Progenitor cell of endocrine pancreas (in vitro differentiated cells): Measurements from ENCODE around the gene ABCC3. TPM values are rescaled to one million over a fixed set of nuclear protein-coding genes. Genes with fewer than 3 reads are reported as not detected.

ENCODE experiments used
- DNase-seq: peaks from one replicate; pipeline ENCODE4 v3.0.0; 2021; ENCODE audit warnings: low spot score; ENCODE audit not compliant: unreplicated experiment
- H3K27ac Mint-ChIP-seq: 2 replicates; pipeline ENCODE4 v1.8.0; 2021; ENCODE audit warnings: mild to moderate bottlenecking, moderate library complexity, mixed read lengths
- H3K27me3 Mint-ChIP-seq: 2 replicates; pipeline ENCODE4 v1.8.0; 2021; ENCODE audit warnings: mixed read lengths
- H3K36me3 Mint-ChIP-seq: 2 replicates; pipeline ENCODE4 v1.8.0; 2022; ENCODE audit warnings: mixed read lengths; ENCODE audit not compliant: insufficient read depth
- H3K4me1 Mint-ChIP-seq: 2 replicates; pipeline ENCODE4 v1.8.0; 2021; ENCODE audit warnings: low read depth, mixed read lengths
- H3K4me3 Mint-ChIP-seq: 2 replicates; pipeline ENCODE4 v1.8.0; 2021; ENCODE audit warnings: low read depth, mild to moderate bottlenecking, moderate library complexity, mixed read lengths
- H3K9me3 Mint-ChIP-seq: 2 replicates; pipeline ENCODE4 v1.8.0; 2021; ENCODE audit warnings: low read depth, mixed read lengths
- CTCF ChIP-seq: fragments of 200-600 bp; sonication (generic); IDR thresholded peaks from one replicate; pipeline ENCODE4 v1.5.0; 2021; ENCODE audit warnings: antibody characterized with exemption, mild to moderate bottlenecking; ENCODE audit not compliant: unreplicated experiment
- total RNA-seq: library from RNA; stranded (reverse); gene quantifications from 2 replicates; pipeline ENCODE4 v1.2.1, GENCODE V29; 2021

The ABCC3 gene
- total RNA-seq, 1 donor from 2014 or later = 1.6 TPM

- H3K4me3 Mint-ChIP-seq = no peak overlapping the region
- H3K9me3 Mint-ChIP-seq = no peaks in the 10 kb centered on the region
- peaks cover 38% of the 10 kb centered on the region for H3K27me3 Mint-ChIP-seq
- no peak for DNase-seq
- H3K4me1 Mint-ChIP-seq = peaks cover 4% of the 10 kb centered on the region
- no peak overlapping the region for H3K27ac Mint-ChIP-seq
- no peaks in the 10 kb centered on the region for H3K36me3 Mint-ChIP-seq
- TF ChIP-seq CTCF = no peak
Observed at GRCh38 chr17:50619489-50619888, 15.2 kb upstream of the ABCC3 start.

- Mint-ChIP-seq H3K4me1 (peaks cover 4% of the 10 kb centered on the region), H3K27me3 (peaks cover 38% of the 10 kb centered on the region), H3K36me3 (no peaks in the 10 kb centered on the region), H3K9me3 (no peaks in the 10 kb centered on the region), H3K4me3 (no peak overlapping the region), H3K27ac (no peak overlapping the region)
- DNase-seq = no peak
- no peak for TF ChIP-seq CTCF
Observed at GRCh38 chr17:50620237-50620636, 14.4 kb upstream of the ABCC3 start.

GRCh38 chr17:50620858-50621257 lies 13.8 kb upstream of the ABCC3 start:
- peak; percentile 32 for TF ChIP-seq CTCF
- H3K27ac Mint-ChIP-seq = no peak overlapping the region
- DNase-seq = no peak
- peaks cover 36% of the 10 kb centered on the region for H3K27me3 Mint-ChIP-seq
- H3K4me3 Mint-ChIP-seq = no peak overlapping the region
- no peaks in the 10 kb centered on the region for H3K36me3 Mint-ChIP-seq
- H3K4me1 Mint-ChIP-seq = peaks cover 4% of the 10 kb centered on the region
- H3K9me3 Mint-ChIP-seq = no peaks in the 10 kb centered on the region

GRCh38 chr17:50621574-50622031 lies 13.1 kb upstream of the ABCC3 start:
- H3K4me3 Mint-ChIP-seq = no peak overlapping the region
- H3K4me1 Mint-ChIP-seq = peaks cover 4% of the 10 kb centered on the region
- H3K27ac Mint-ChIP-seq = no peak overlapping the region
- TF ChIP-seq CTCF = no peak
- no peak for DNase-seq
- H3K27me3 Mint-ChIP-seq = peaks cover 31% of the 10 kb centered on the region
- no peaks in the 10 kb centered on the region for H3K9me3 Mint-ChIP-seq
- H3K36me3 Mint-ChIP-seq = no peaks in the 10 kb centered on the region

- H3K4me3 Mint-ChIP-seq = no peak overlapping the region
Observed at GRCh38 chr17:50624321-50624934, 10.3 kb upstream of the ABCC3 start.

More at GRCh38 chr17:50624321-50624934, 10.3 kb upstream of the ABCC3 start:
- Mint-ChIP-seq H3K36me3 (no peaks in the 10 kb centered on the region), H3K4me1 (peaks cover 18% of the 10 kb centered on the region), H3K27ac (no peak overlapping the region), H3K9me3 (no peaks in the 10 kb centered on the region), H3K27me3 (peaks cover 23% of the 10 kb centered on the region)
- no peak for DNase-seq
- no peak for TF ChIP-seq CTCF
